ENCODE results near the gene CNEP1R1.
"Not testable (repeated sequence)": the region's sequence is repeated elsewhere in the genome, so short reads cannot be mapped to it uniquely, and the experiment has no call there.

CNEP1R1 gene

GRCh38 chr16:50024684-50025536, at the start of gene CNEP1R1:
TSS of gene CNEP1R1 (plus strand) at chr16:50025225. CDS start at chr16:50025316, 91 bp downstream.
- DNase-seq (ENCODE audit: low read depth in 3 of 3, low spot score in 1 of 3): peak; percentile 80 to 85 (median 82)

- DNase-seq (ENCODE audit: low read depth in 3 of 3, low spot score in 1 of 3): no peak
Observed at GRCh38 chr16:49977427-49977826, 47.6 kb upstream of the CNEP1R1 start.

GRCh38 chr16:49978569-49979326, 46.3 kb upstream of the CNEP1R1 start:
- no peak for DNase-seq (ENCODE audit: low read depth in 3 of 3, low spot score in 1 of 3)

GRCh38 chr16:49980166-49980565, 44.9 kb upstream of the CNEP1R1 start:
- DNase-seq (ENCODE audit: low read depth in 3 of 3, low spot score in 1 of 3): no peak

GRCh38 chr16:49986351-49987124, 38.5 kb upstream of the CNEP1R1 start:
- DNase-seq (ENCODE audit: low read depth in 3 of 3, low spot score in 1 of 3): no peak

GRCh38 chr16:49987381-49987780, 37.6 kb upstream of the CNEP1R1 start:
- no peak for DNase-seq (ENCODE audit: low read depth in 3 of 3, low spot score in 1 of 3)

GRCh38 chr16:49992825-49993224, 32.2 kb upstream of the CNEP1R1 start:
- no peak for DNase-seq (ENCODE audit: low read depth in 3 of 3, low spot score in 1 of 3)

GRCh38 chr16:49993579-49993978, 31.4 kb upstream of the CNEP1R1 start:
- DNase-seq (ENCODE audit: low read depth in 3 of 3, low spot score in 1 of 3): no peak

GRCh38 chr16:49994006-49994405, 31.0 kb upstream of the CNEP1R1 start:
- DNase-seq (ENCODE audit: low read depth in 3 of 3, low spot score in 1 of 3): no peak

GRCh38 chr16:49995720-49996119, 29.3 kb upstream of the CNEP1R1 start:
- no peak for DNase-seq (ENCODE audit: low read depth in 3 of 3, low spot score in 1 of 3)

GRCh38 chr16:49997721-49998251, 27.2 kb upstream of the CNEP1R1 start:
- DNase-seq (ENCODE audit: low read depth in 3 of 3, low spot score in 1 of 3): no peak

- DNase-seq (ENCODE audit: low read depth in 3 of 3, low spot score in 1 of 3): no peak
Observed at GRCh38 chr16:49998991-49999390, 26.0 kb upstream of the CNEP1R1 start.

- DNase-seq (ENCODE audit: low read depth in 3 of 3, low spot score in 1 of 3): no peak
Observed at GRCh38 chr16:50001144-50001543, 23.9 kb upstream of the CNEP1R1 start.

GRCh38 chr16:50002190-50002589, 22.8 kb upstream of the CNEP1R1 start:
- DNase-seq (ENCODE audit: low read depth in 3 of 3, low spot score in 1 of 3): no peak

GRCh38 chr16:50004239-50004638, 20.8 kb upstream of the CNEP1R1 start:
- no peak for DNase-seq (ENCODE audit: low read depth in 3 of 3, low spot score in 1 of 3)

GRCh38 chr16:50006964-50007363, 18.1 kb upstream of the CNEP1R1 start:
- DNase-seq (ENCODE audit: low read depth in 3 of 3, low spot score in 1 of 3): no peak

- DNase-seq (ENCODE audit: low read depth in 3 of 3, low spot score in 1 of 3): no peak
Observed at GRCh38 chr16:50007744-50008143, 17.3 kb upstream of the CNEP1R1 start.

GRCh38 chr16:50010212-50010611, 14.8 kb upstream of the CNEP1R1 start:
- DNase-seq (ENCODE audit: low read depth in 3 of 3, low spot score in 1 of 3): no peak

GRCh38 chr16:50011707-50012106, 13.3 kb upstream of the CNEP1R1 start:
- DNase-seq (ENCODE audit: low read depth in 3 of 3, low spot score in 1 of 3): no peak

- no peak for DNase-seq (ENCODE audit: low read depth in 3 of 3, low spot score in 1 of 3)
Observed at GRCh38 chr16:50012182-50012581, 12.8 kb upstream of the CNEP1R1 start.

- DNase-seq (ENCODE audit: low read depth in 3 of 3, low spot score in 1 of 3): not testable (repeated sequence)
Observed at GRCh38 chr16:50014211-50014610, 10.8 kb upstream of the CNEP1R1 start.
